H1 (cell line): ENCODE data around the gene TBC1D3D. TPM values are rescaled to one million over a fixed set of nuclear protein-coding genes. Genes with fewer than 3 reads are reported as not detected.
"Not testable (repeated sequence)": the region's sequence is repeated elsewhere in the genome, so short reads cannot be mapped to it uniquely, and the experiment has no call there.

Source experiments
- CTCF ChIA-PET: fragments of 300-600 bp; sonication (Branson Sonifier 250); formaldehyde crosslinking; loops from one replicate; lab custom pipeline; 2021; ENCODE audit not compliant: partially characterized antibody; lab: Charles Lee
- POLR2A ChIA-PET: fragments of 300-600 bp; sonication (Branson Sonifier 250); formaldehyde crosslinking; loops from one replicate; lab custom pipeline; 2021; ENCODE audit warnings: inconsistent platforms; ENCODE audit not compliant: partially characterized antibody; lab: Charles Lee
- DNase-seq, 2 experiments: peaks; one replicate each; pipeline versions ENCODE4 v3.0.0 to v3.0.0-alpha.2; 2010 to 2022; ENCODE audit warnings: low spot score in 2 of 2, low read depth in 1 of 2, mixed read lengths in 1 of 2
- FAIRE-seq: peaks from 2 replicates; lab custom pipeline; 2011; peaks lifted over from hg19 to GRCh38; lab: Jason Lieb, UNC
- H2AFZ ChIP-seq: 2 replicates; pipeline ENCODE4 v1.8.1; 2012; ENCODE audit warnings: low read length, inconsistent platforms
- H2AK5ac ChIP-seq: 2 replicates; pipeline ENCODE4 v1.6.1; 2013; ENCODE audit warnings: low read depth, low read length
- H2BK120ac ChIP-seq: replicated peaks from 2 replicates; pipeline ENCODE3; 2013; ENCODE audit warnings: low read depth, low read length, inconsistent platforms
- H2BK12ac ChIP-seq: 2 replicates; pipeline ENCODE4 v1.6.1; 2013; ENCODE audit warnings: low read depth, low read length
- H2BK15ac ChIP-seq: 2 replicates; pipeline ENCODE4 v1.6.1; 2013; ENCODE audit warnings: low read length
- H2BK20ac ChIP-seq: 2 replicates; pipeline ENCODE4 v1.6.1; 2013; ENCODE audit warnings: low read length
- H2BK5ac ChIP-seq: 2 replicates; pipeline ENCODE4 v1.6.1; 2013; ENCODE audit warnings: low read depth, low read length
- H3K14ac ChIP-seq: 2 replicates; pipeline ENCODE4 v1.6.1; 2013; ENCODE audit warnings: inconsistent platforms; ENCODE audit not compliant: insufficient read length
- H3K18ac ChIP-seq: 2 replicates; pipeline ENCODE4 v1.6.1; 2013; ENCODE audit warnings: low read length; ENCODE audit errors: extremely low read depth
- H3K23ac ChIP-seq: 2 replicates; pipeline ENCODE4 v1.6.1; 2013; ENCODE audit warnings: inconsistent platforms; ENCODE audit not compliant: insufficient read length
- H3K23me2 ChIP-seq: 2 replicates; pipeline ENCODE4 v1.6.1; 2013; ENCODE audit warnings: low read depth, low read length
- H3K27ac ChIP-seq: 2 replicates; pipeline ENCODE4 v1.6.1; 2011; ENCODE audit warnings: low read depth, low read length, inconsistent platforms
- H3K27me3 ChIP-seq, 4 experiments: replicated peaks in 1 of 4; 1 replicate in 1 of 4; 2 replicates in 3 of 4; pipeline versions ENCODE4 v1.6.1 to v1.8.1; 2011 to 2013; ENCODE audit warnings: low read length in 3 of 4, mild to moderate bottlenecking in 3 of 4, inconsistent platforms in 2 of 4, mixed read lengths in 2 of 4, moderate library complexity in 1 of 4; ENCODE audit not compliant: control insufficient read depth in 3 of 4, insufficient read depth in 3 of 4; ENCODE audit errors: extremely low read depth in 1 of 4
- H3K36me3 ChIP-seq, 4 experiments: 2 replicates each; pipeline versions ENCODE4 v1.6.1 to v1.8.1; 2011 to 2013; ENCODE audit warnings: mild to moderate bottlenecking in 4 of 4, low read length in 3 of 4, moderate library complexity in 2 of 4, control low read depth in 1 of 4, inconsistent platforms in 1 of 4; ENCODE audit not compliant: insufficient read depth in 4 of 4, control insufficient read depth in 2 of 4
- H3K4ac ChIP-seq: replicated peaks from 2 replicates; pipeline ENCODE3; 2013; ENCODE audit warnings: low read length, low read depth, mixed read lengths, inconsistent platforms; ENCODE audit not compliant: insufficient read length
- H3K4me1 ChIP-seq, 4 experiments: replicated peaks in 1 of 4; 1 replicate in 1 of 4; 2 replicates in 3 of 4; pipeline versions ENCODE4 v1.6.1 to v1.8.1; 2011 to 2013; ENCODE audit warnings: low read length in 3 of 4, inconsistent platforms in 2 of 4, mixed read lengths in 1 of 4; ENCODE audit not compliant: insufficient read depth in 4 of 4, control insufficient read depth in 3 of 4
- H3K4me2 ChIP-seq, 2 experiments: 2 replicates each; pipeline versions ENCODE4 v1.6.1 to v1.8.1; 2011 to 2013; ENCODE audit warnings: low read depth in 2 of 2, low read length in 2 of 2, control low read depth in 1 of 2, inconsistent platforms in 1 of 2, mild to moderate bottlenecking in 1 of 2; ENCODE audit not compliant: insufficient read depth in 1 of 2
- H3K4me3 ChIP-seq, 4 experiments: fragments of 200-600, 300-600 bp in 1 of 4; sonication (generic), shearing (Covaris generic), sonication (Bioruptor Twin) in 1 of 4; 2 replicates each; pipeline versions ENCODE4 v1.5.1 to v1.8.1; 2011 to 2016; ENCODE audit warnings: low read length in 4 of 4, low read depth in 3 of 4, control low read depth in 2 of 4, inconsistent platforms in 2 of 4, mild to moderate bottlenecking in 2 of 4, mixed read lengths in 1 of 4, moderate library complexity in 1 of 4; ENCODE audit not compliant: insufficient read depth in 2 of 4; ENCODE audit errors: extremely low read depth in 1 of 4
- H3K56ac ChIP-seq: replicated peaks from 2 replicates; pipeline ENCODE3; 2013; ENCODE audit warnings: low read depth, mild to moderate bottlenecking, mixed read lengths, low read length, inconsistent platforms; ENCODE audit not compliant: insufficient read length
- H3K79me1 ChIP-seq: 2 replicates; pipeline ENCODE4 v1.6.1; 2013; ENCODE audit warnings: low read depth, low read length, control low read depth
- H3K79me2 ChIP-seq, 2 experiments: 2 replicates each; pipeline versions ENCODE4 v1.6.1 to v1.8.1; 2012 to 2013; ENCODE audit warnings: low read length in 2 of 2, mild to moderate bottlenecking in 2 of 2, inconsistent platforms in 1 of 2; ENCODE audit not compliant: insufficient read depth in 2 of 2, control insufficient read depth in 1 of 2
- H3K9ac ChIP-seq, 4 experiments: replicated peaks in 1 of 4; 1 replicate in 1 of 4; 2 replicates in 3 of 4; pipeline versions ENCODE4 v1.6.1 to v1.8.1; 2011 to 2013; ENCODE audit warnings: low read depth in 3 of 4, low read length in 3 of 4, control low read depth in 2 of 4, mild to moderate bottlenecking in 2 of 4, moderate library complexity in 2 of 4, inconsistent platforms in 1 of 4; ENCODE audit errors: extremely low read depth in 1 of 4
- H3K9me3 ChIP-seq, 2 experiments: 2 replicates each; pipeline versions ENCODE4 v1.6.1 to v1.8.1; 2012 to 2013; ENCODE audit warnings: mild to moderate bottlenecking in 2 of 2, moderate library complexity in 2 of 2, control low read depth in 1 of 2, inconsistent platforms in 1 of 2, low read depth in 1 of 2, low read length in 1 of 2, mixed read lengths in 1 of 2; ENCODE audit not compliant: insufficient read depth in 2 of 2
- H4K20me1 ChIP-seq, 2 experiments: replicated peaks in 1 of 2; 2 replicates each; pipeline versions ENCODE3 to v1.8.1; 2011 to 2013; ENCODE audit warnings: inconsistent platforms in 2 of 2, low read length in 2 of 2, mild to moderate bottlenecking in 1 of 2; ENCODE audit not compliant: insufficient read depth in 2 of 2, control insufficient read depth in 1 of 2
- H4K5ac ChIP-seq: 2 replicates; pipeline ENCODE4 v1.6.1; 2013; ENCODE audit warnings: low read length, low read depth, mixed read lengths, inconsistent platforms; ENCODE audit not compliant: insufficient read length
- H4K8ac ChIP-seq: 2 replicates; pipeline ENCODE4 v1.8.0; 2013; ENCODE audit warnings: mild to moderate bottlenecking, moderate library complexity, low read length, inconsistent platforms; ENCODE audit not compliant: insufficient read depth; ENCODE audit errors: extremely low read depth
- H4K91ac ChIP-seq: replicated peaks from 2 replicates; pipeline ENCODE3; 2013; ENCODE audit warnings: low read length, mixed read lengths, inconsistent platforms; ENCODE audit not compliant: insufficient read length
- WGBS, 2 experiments: shearing (Covaris generic) in 1 of 2; methylation state at CpG; one replicate each; pipeline versions ENCODE4 v1.1.6 to v1.1.7; 2013 to 2015; ENCODE audit warnings: low lambda C conversion rate in 2 of 2, mixed read lengths in 2 of 2, inconsistent platforms in 1 of 2, low coverage in 1 of 2, missing lambda C conversion rate in 1 of 2; ENCODE audit not compliant: insufficient replicate concordance in 2 of 2, insufficient coverage in 1 of 2, insufficient read length in 1 of 2; ENCODE audit errors: extremely low coverage in 1 of 2, missing lambda C conversion rate in 1 of 2; 5-methylcytosine and 5-hydroxymethylcytosine counted together
- polyA plus RNA-seq, 7 experiments: library from polyadenylated mRNA; depleted of rRNA in 3 of 7; stranded (reverse) in 5 of 7; unstranded in 2 of 7; fragments of >200 nt in 5 of 7; fragments of 200-250 nt in 2 of 7; gene quantifications; 1 replicate in 5 of 7; 2 replicates in 1 of 7; 4 replicates in 1 of 7; pipeline versions ENCODE4 v1.2.1 to v1.2.3, GENCODE V29; 2011 to 2013; ENCODE audit warnings: missing spikeins in 2 of 7, mixed read lengths in 2 of 7
- total RNA-seq: library from RNA; stranded (reverse); fragmentation: NEBNext Ultra II Directional; extraction: Animal tissue kit (Norgen Biotek cat#: 25700); gene quantifications from 2 replicates; pipeline ENCODE4 v1.2.1, GENCODE V29; 2021

TBC1D3D gene
- total and polyA plus RNA-seq, 2 of the 8 experiments (the other 6 are each of a cell fraction or from before 2014, with no cell fraction given), result 2.1 TPM; not detected in 1

DNA sequence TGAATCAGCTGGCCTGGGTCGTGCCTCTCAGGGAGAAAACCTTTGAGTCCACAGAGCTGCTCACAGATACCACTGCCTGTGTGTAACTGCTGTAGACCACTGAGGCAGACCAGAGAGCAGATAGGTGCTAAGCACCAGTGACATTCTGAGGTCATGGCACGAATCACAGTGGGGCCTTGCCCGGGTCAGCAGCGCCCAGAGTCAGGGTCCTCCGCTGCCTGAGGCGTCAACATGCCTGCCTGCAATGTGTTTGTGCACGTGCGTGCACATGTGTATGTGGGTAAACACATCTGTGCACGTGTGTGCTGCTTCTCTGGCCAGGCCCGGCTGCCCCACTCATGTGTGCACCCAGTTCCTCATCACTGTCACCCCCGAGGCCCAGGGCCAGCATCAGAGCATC, 14.8 kb upstream of the TBC1D3D start, which contains the start of gene TBC1D3L:
TBC1D3L (minus strand) TSS at position 101 of the 400 bp plus-strand sequence. CDS start 1,540 bp downstream, outside the sequence.
- H3K4me1 ChIP-seq, H2AFZ ChIP-seq, CTCF ChIA-PET, H3K9ac ChIP-seq, H4K20me1 ChIP-seq, H3K14ac ChIP-seq, DNase-seq, FAIRE-seq, H2AK5ac ChIP-seq, H3K79me1 ChIP-seq, POLR2A ChIA-PET, H3K4me2 ChIP-seq, H4K5ac ChIP-seq, H3K36me3 ChIP-seq, H2BK20ac ChIP-seq, H3K23ac ChIP-seq, H2BK5ac ChIP-seq, H4K91ac ChIP-seq, H2BK15ac ChIP-seq, H2BK120ac ChIP-seq, H3K9me3 ChIP-seq, H3K4ac ChIP-seq, H3K79me2 ChIP-seq, H3K18ac ChIP-seq, H4K8ac ChIP-seq, H3K23me2 ChIP-seq, H3K27ac ChIP-seq, H3K27me3 ChIP-seq, H2BK12ac ChIP-seq, H3K4me3 ChIP-seq, H3K56ac ChIP-seq: not testable (repeated sequence)
- WGBS, 2 experiments, result no CpG with 5 or more reads among the region's 11 CpGs

Other genes starting within 250 kb of the TBC1D3D start
- gene TBC1D3K, start 79.6 kb upstream of the TBC1D3D start, total RNA-seq, result not detected in 2 replicates
- gene TBC1D3K, start 79.6 kb upstream of the TBC1D3D start, polyA plus RNA-seq (2011; rRNA removed), result not detected in 2 replicates
- 8.1 and 9.2 TPM in 2 replicates for gene TBC1D3L, start 14.9 kb upstream of the TBC1D3D start, total RNA-seq
- 7.2 and 7.5 TPM in 2 replicates for gene TBC1D3L, start 14.9 kb upstream of the TBC1D3D start, polyA plus RNA-seq (2011; rRNA removed)
- gene TBC1D3C, start 64.7 kb downstream of the TBC1D3D start, total RNA-seq, result not detected in 2 replicates
- gene TBC1D3C, start 64.7 kb downstream of the TBC1D3D start, polyA plus RNA-seq (2011; rRNA removed), result 0.68 TPM in 1 of 2 replicates, not detected in the other
- gene TBC1D3E, start 124.0 kb downstream of the TBC1D3D start, total RNA-seq, result not detected in 2 replicates
- gene TBC1D3E, start 124.0 kb downstream of the TBC1D3D start, polyA plus RNA-seq (2011; rRNA removed), result not detected in 2 replicates
- gene TBC1D3, start 188.6 kb downstream of the TBC1D3D start, total RNA-seq, result not detected in 2 replicates
- gene TBC1D3, start 188.6 kb downstream of the TBC1D3D start, polyA plus RNA-seq (2011; rRNA removed), result not detected in 2 replicates